Calu3 (cell line): Measurements from ENCODE around the gene MICAL3. TPM values are rescaled to one million over a fixed set of nuclear protein-coding genes. Genes with fewer than 3 reads are reported as not detected.

Experiments used
- BruUV-seq: library from RNA; stranded (reverse); fragments of 400-500 nt; replicated peaks from 2 replicates; lab custom pipeline; 2021; lab: Mats Ljungman, UMichigan
- CTCF ChIA-PET: fragments of 300-600 bp; sonication (Branson Sonifier 250); formaldehyde crosslinking; loops from one replicate; lab custom pipeline; 2022; ENCODE audit warnings: antibody characterized with exemption; lab: Charles Lee
- DNase-seq: peaks from one replicate; pipeline ENCODE4 v3.0.0; 2022
- H3K27ac Mint-ChIP-seq: one replicate; pipeline ENCODE4 v1.8.0; 2022; ENCODE audit warnings: mixed read lengths; ENCODE audit not compliant: unreplicated experiment
- H3K27me3 Mint-ChIP-seq: one replicate; pipeline ENCODE4 v1.8.0; 2022; ENCODE audit warnings: mixed read lengths; ENCODE audit not compliant: unreplicated experiment
- H3K36me3 Mint-ChIP-seq: one replicate; pipeline ENCODE4 v1.8.0; 2022; ENCODE audit warnings: mild to moderate bottlenecking, moderate library complexity, mixed read lengths; ENCODE audit not compliant: insufficient read depth, unreplicated experiment
- H3K4me1 Mint-ChIP-seq: one replicate; pipeline ENCODE4 v1.8.0; 2022; ENCODE audit warnings: mild to moderate bottlenecking, low read depth, mixed read lengths; ENCODE audit not compliant: unreplicated experiment
- H3K4me3 Mint-ChIP-seq: one replicate; pipeline ENCODE4 v1.8.0; 2022; ENCODE audit warnings: mild to moderate bottlenecking, low read depth, moderate library complexity, mixed read lengths; ENCODE audit not compliant: unreplicated experiment
- H3K9me3 Mint-ChIP-seq: one replicate; pipeline ENCODE4 v1.8.0; 2022; ENCODE audit warnings: low read depth, mixed read lengths; ENCODE audit not compliant: unreplicated experiment
- CTCF ChIP-seq: fragments of 200-600 bp; IDR thresholded peaks from one replicate; pipeline ENCODE4 v1.8.0; 2022; ENCODE audit warnings: antibody characterized with exemption; ENCODE audit not compliant: unreplicated experiment
- intact Hi-C: fragments of 100-400 bp; cut with micrococcal nuclease; formaldehyde crosslinking; loops from one replicate; pipeline ENCODE4 v1.10.0; 2022; ENCODE audit not compliant: unreplicated experiment
- total RNA-seq: library from RNA; stranded (reverse); gene quantifications from 2 replicates; pipeline ENCODE4 v1.2.3, GENCODE V29; 2022

MICAL3 gene
- total RNA-seq, 1 experiment from 2014 or later, result 60.6 TPM

- intact Hi-C loops, result no loop called here
- CTCF ChIA-PET, result interaction anchor here (1.1 kb wide), 1 partner anchor 9 kb away, joined by 3 read pairs; no protein-coding TSS in a partner anchor
- H3K4me3 Mint-ChIP-seq, result no peak overlapping the region
- no peak for TF ChIP-seq CTCF
- no peak overlapping the region for H3K27ac Mint-ChIP-seq
- DNase-seq, result no peak
- BruUV-seq, result no TSS peak
- H3K27me3 Mint-ChIP-seq, result no peaks in the 10 kb centered on the region
- no peaks in the 10 kb centered on the region for H3K4me1 Mint-ChIP-seq
- no peaks in the 10 kb centered on the region for H3K9me3 Mint-ChIP-seq
- H3K36me3 Mint-ChIP-seq, result no peaks in the 10 kb centered on the region
Observed at GRCh38 chr22:18013947-18014346, 10.4 kb downstream of the MICAL3 start.

DNA sequence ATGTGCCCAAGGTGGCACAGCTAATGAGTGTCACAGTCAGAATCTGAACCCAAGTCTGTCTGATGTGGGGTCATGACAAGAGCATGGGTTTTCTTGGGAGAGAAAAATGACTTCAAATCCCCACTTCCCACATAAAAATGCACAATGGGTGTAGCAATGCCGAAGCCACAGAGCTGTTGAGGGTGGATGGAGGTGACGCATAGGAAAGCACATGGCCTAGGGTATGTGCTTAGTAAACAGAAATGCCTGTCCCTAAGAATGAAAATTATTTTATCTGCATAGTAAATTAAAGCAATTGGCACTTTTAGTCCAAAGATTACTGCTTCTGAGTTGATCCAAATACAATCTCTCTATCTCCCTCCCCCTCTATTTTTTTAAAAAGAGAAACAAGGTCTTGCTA is 10.9 kb downstream of the MICAL3 start:
- Mint-ChIP-seq H3K36me3 (no peaks in the 10 kb centered on the region), H3K9me3 (no peaks in the 10 kb centered on the region), H3K4me1 (no peaks in the 10 kb centered on the region), H3K4me3 (no peak overlapping the region), H3K27me3 (no peaks in the 10 kb centered on the region), H3K27ac (no peak overlapping the region)
- no TSS peak for BruUV-seq
- CTCF ChIA-PET, result interaction anchor here (1.4 to 1.8 kb wide), 2 partner anchors 8 to 18 kb away, joined by 4 read pairs; no protein-coding TSS in a partner anchor
- intact Hi-C loops, result no loop called here
- no peak for TF ChIP-seq CTCF
- no peak for DNase-seq

- no peaks in the 10 kb centered on the region for H3K4me1 Mint-ChIP-seq
- intact Hi-C loops, result no loop called here
- H3K36me3 Mint-ChIP-seq, result no peaks in the 10 kb centered on the region
- CTCF ChIA-PET, result interaction anchor here (1.4 to 1.8 kb wide), 2 partner anchors 9 to 19 kb away, joined by 4 read pairs; no protein-coding TSS in a partner anchor
- no peak overlapping the region for H3K4me3 Mint-ChIP-seq
- H3K27ac Mint-ChIP-seq, result no peak overlapping the region
- TF ChIP-seq CTCF, result no peak
- no peaks in the 10 kb centered on the region for H3K27me3 Mint-ChIP-seq
- no peaks in the 10 kb centered on the region for H3K9me3 Mint-ChIP-seq
- DNase-seq, result no peak
- BruUV-seq, result no TSS peak
Observed at GRCh38 chr22:18012531-18012930, 11.8 kb downstream of the MICAL3 start.

DNA sequence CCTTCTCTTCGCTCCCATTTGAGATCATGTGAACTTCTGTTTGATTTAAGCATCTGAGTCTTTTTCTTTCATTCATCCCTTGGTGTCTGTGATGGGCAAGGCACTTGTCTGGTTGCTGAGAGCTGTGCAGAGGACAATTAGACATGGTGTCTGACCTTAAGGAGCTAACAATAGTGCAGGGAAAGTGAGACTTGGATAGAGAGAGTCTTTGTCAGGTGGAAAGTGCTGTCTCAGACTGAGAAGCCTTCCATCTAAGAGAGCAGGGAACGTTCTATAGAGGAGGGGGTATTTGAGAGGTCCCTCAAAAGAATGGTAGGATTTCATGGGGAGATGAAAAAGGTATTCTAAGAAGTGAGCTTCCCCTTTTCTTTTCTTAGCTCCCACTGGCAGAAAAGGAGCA is 14.1 kb downstream of the MICAL3 start:
- Mint-ChIP-seq H3K27ac (no peak overlapping the region), H3K9me3 (no peaks in the 10 kb centered on the region), H3K4me3 (no peak overlapping the region), H3K4me1 (no peaks in the 10 kb centered on the region), H3K36me3 (no peaks in the 10 kb centered on the region), H3K27me3 (no peaks in the 10 kb centered on the region)
- BruUV-seq, result no TSS peak
- CTCF ChIA-PET, result interaction anchor here (1.0 kb wide), 1 partner anchor 11 kb away, joined by 3 read pairs; no protein-coding TSS in a partner anchor
- DNase-seq, result no peak
- no peak for TF ChIP-seq CTCF
- intact Hi-C loops, result no loop called here
